AG10803 (cell line): ENCODE data around the gene DSG2.

Experiments
- DNase-seq: peaks from one replicate; pipeline ENCODE4 v3.0.0; 2010; ENCODE audit warnings: low read depth
- H3K4me3 ChIP-seq: 2 replicates; pipeline ENCODE4 v1.5.1; 2011; ENCODE audit warnings: mild to moderate bottlenecking, low read length, control low read depth
- TF ChIP-seq, protein P1 (sequence below): conservative IDR thresholded peaks from 2 replicates; pipeline ENCODE4 v1.5.1; 2011; ENCODE audit warnings: mild to moderate bottlenecking, low read length, control low read depth, inconsistent platforms

The DSG2 gene

GRCh38 chr18:31483396-31483795 lies 14.6 kb upstream of the DSG2 start:
- H3K4me3 ChIP-seq = no peak overlapping the region
- no peak for DNase-seq
- TF ChIP-seq, protein P1, sequence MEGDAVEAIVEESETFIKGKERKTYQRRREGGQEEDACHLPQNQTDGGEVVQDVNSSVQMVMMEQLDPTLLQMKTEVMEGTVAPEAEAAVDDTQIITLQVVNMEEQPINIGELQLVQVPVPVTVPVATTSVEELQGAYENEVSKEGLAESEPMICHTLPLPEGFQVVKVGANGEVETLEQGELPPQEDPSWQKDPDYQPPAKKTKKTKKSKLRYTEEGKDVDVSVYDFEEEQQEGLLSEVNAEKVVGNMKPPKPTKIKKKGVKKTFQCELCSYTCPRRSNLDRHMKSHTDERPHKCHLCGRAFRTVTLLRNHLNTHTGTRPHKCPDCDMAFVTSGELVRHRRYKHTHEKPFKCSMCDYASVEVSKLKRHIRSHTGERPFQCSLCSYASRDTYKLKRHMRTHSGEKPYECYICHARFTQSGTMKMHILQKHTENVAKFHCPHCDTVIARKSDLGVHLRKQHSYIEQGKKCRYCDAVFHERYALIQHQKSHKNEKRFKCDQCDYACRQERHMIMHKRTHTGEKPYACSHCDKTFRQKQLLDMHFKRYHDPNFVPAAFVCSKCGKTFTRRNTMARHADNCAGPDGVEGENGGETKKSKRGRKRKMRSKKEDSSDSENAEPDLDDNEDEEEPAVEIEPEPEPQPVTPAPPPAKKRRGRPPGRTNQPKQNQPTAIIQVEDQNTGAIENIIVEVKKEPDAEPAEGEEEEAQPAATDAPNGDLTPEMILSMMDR = no peak

GRCh38 chr18:31484461-31484860 lies 13.5 kb upstream of the DSG2 start:
- TF ChIP-seq, protein P1 = no peak
- DNase-seq = no peak
- H3K4me3 ChIP-seq = no peak overlapping the region

DNA sequence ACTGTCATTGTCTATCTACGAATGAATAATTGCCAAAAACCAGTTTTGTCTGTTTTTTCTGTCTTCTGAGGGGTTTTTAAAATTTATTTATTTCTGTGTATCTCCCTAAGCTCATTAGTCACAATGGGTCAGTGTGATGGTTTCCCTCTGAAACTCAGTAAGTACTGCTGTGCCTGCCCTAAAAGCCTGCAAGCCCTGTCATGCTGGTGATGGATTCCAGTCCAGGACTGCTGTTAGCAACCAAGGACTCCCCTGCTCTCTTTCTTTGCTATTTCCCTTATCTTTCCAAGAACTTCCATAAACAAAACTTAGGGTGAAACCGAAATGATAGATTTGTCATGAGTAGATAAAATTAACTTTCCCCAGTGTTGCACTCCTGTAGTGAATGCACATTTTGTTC lies 11.8 kb upstream of the DSG2 start:
- no peak overlapping the region for H3K4me3 ChIP-seq
- no peak for DNase-seq
- TF ChIP-seq, protein P1 = no peak

DNA sequence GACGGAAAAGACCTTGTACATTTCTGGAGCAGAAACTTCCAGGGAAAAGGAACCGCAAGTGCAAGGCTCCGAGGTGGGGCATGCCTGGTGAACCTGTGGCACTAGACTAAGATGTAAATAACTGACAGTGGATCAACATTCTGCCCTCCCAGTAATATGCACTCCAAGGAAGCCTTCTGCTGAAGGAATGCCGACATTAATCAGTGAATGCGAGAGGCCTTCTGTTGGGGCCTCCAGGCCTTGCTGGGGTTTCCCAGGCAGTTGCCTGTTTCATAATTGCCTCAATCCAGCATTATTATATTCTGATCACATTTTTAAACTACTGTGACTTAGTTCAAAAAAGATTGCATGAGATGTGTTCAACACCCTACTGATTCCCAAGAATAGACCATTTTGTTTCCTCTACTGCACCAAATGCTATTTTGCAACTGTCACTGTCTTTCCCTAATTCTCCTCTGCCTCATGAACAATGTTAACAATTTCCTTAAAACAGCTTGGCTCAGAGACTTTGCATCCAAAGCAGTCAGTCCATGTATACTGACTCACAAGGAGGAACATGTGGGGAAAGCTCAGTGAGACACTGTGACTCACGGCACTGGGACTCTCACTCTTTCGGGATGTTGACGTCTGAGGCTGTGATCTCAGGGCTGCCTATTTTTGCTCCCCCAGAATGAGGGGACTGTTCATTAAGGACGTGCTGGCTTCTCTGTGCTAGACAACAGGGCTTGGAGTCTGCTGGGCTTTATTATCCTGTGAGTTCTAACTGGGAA lies 10.5 kb upstream of the DSG2 start:
- TF ChIP-seq, protein P1 = no peak
- no peak overlapping the region for H3K4me3 ChIP-seq
- DNase-seq = peak; percentile 71

DNA sequence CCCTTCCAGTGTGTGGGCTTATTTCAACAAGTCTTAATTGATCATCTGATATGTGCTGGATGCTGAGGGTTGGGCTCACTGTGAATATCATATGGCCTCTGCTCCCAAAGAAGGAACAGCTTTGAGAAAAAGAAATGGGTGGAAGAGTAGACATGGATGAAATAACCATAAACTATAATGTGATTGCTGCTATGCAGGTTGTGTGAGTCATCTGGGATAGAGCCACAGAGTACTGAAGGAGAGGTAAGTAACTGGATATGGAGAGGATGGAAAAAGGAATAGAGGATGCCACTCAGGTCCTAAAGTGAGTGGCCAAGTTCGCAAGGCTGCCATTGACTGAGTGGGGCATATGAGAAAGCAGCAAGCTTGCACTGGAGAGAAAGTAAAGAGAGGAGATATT lies 8.7 kb upstream of the DSG2 start:
- DNase-seq = no peak
- TF ChIP-seq, protein P1 = no peak

DNA sequence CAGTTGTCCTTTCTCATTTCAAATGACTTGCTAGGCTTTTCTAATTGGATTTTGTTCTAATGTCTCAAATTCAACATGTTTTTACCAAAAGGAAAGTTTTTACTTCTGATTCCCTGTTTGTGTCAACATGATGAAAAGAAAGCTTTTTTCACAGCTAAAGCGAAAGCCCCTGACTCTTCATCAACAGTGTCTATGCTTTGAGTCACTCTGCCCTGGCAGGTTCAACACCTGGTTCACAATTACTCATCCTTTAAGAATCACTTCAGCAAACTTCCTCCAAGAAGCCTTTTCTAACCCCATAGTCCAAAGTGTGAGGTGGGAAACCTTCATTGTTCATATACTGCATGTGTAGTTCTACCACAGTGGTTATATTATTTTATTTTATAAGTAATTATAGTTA lies 7.6 kb upstream of the DSG2 start:
- DNase-seq = no peak
- TF ChIP-seq, protein P1 = no peak
- no peak overlapping the region for H3K4me3 ChIP-seq

More for the DNA sequence above, 8.7 kb upstream of the DSG2 start:
- no peak overlapping the region for H3K4me3 ChIP-seq

DNA sequence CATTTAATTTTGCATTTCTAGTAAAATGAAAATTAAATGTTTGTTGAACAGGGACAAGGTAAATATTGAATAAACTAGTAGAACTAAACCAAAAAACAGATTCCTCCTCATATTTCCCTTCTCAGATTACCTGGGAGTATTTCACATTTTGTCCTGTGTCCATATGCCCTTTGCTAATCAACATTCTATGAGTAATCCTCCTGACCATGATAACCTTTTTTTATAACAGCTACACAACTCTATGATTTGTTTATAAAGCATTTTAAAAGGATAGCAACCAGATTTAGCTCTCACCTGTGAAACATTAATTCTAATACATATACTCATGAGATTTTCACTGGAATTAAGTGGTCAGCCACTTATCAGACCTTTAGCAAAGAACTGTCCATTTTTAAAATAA lies 7.1 kb upstream of the DSG2 start:
- DNase-seq = no peak
- TF ChIP-seq, protein P1 = no peak
- H3K4me3 ChIP-seq = no peak overlapping the region
